H7 (cell line): ENCODE data around the gene ESAM. TPM values are rescaled to one million over a fixed set of nuclear protein-coding genes. Genes with fewer than 3 reads are reported as not detected.

ENCODE experiments used
- DNase-seq: peaks from one replicate; pipeline ENCODE4 v3.0.0; 2012
- H3K27me3 ChIP-seq: 2 replicates; pipeline ENCODE4 v1.6.0; 2011; ENCODE audit warnings: mild to moderate bottlenecking, low read length; ENCODE audit not compliant: control insufficient read depth, insufficient read depth
- H3K36me3 ChIP-seq: replicated peaks from 2 replicates; pipeline ENCODE4 v1.5.1; 2011; ENCODE audit warnings: low read length; ENCODE audit not compliant: control insufficient read depth, insufficient read depth
- H3K4me3 ChIP-seq: 2 replicates; pipeline ENCODE4 v1.5.1; 2011; ENCODE audit warnings: low read depth, mild to moderate bottlenecking, control low read depth, low read length, moderate library complexity; ENCODE audit not compliant: insufficient read depth
- total RNA-seq: library from RNA; depleted of rRNA; stranded (reverse); fragments of >200 nt; shearing (Covaris generic); gene quantifications from 2 replicates; pipeline ENCODE4 v1.2.3, GENCODE V29; 2014

The ESAM gene
- total RNA-seq, 1 experiment from 2014 or later: 0.38 TPM

DNA sequence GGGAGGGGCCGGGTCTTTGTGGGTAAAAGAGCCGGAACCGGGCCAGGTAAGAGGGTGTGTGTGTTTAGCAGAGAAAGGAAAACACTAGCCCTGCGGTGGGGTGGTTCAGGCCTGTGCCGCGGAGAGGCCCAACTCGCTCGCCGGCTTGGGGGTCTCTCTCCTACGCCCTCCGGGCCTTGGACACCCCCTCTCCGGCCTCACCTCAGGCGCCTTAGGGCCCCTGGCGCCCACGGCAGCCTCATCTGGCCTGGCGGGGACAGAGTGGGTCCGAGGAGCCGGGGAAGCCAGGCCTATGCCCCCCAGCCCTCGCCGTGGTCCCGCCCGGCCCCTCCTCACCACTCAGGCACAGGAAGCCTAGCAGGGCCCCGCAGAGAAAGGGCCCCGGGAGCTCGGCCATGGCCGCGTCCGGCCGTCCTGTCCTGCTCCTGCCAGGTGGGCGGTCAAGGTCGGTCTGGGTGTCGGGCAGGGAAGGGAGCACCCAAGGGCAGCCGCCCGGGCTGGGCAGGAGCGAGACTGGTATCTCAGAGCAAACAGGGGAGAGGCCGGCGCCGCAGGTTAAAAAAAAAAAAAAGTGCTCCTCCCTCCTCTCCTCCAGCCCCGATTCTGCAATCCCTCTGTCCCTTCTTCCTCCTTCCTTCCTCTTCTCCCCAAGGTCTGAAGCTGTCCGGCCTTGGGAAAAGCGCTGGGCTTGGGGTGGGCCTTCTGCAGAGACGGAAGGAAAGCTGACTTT lies 10.2 kb downstream of the ESAM start, which contains the start of gene VSIG2:
TSS of gene VSIG2 (minus strand) at position 515 of the 730 bp plus-strand sequence. CDS start at position 397, 118 bp downstream.
- Histone ChIP-seq H3K36me3 (no peaks in the 10 kb centered on the region), H3K4me3 (peak within 1 kb of the TSS; percentile 37), H3K27me3 (peaks cover 99% of the 10 kb centered on the region)
- DNase-seq: peak; percentile 81

GRCh38 chr11:124751391-124751740 lies 10.7 kb downstream of the ESAM start:
- Histone ChIP-seq H3K4me3 (peak overlapping the region; percentile 37; the same call in 1 of the 2 replicates), H3K36me3 (no peaks in the 10 kb centered on the region), H3K27me3 (peaks cover 94% of the 10 kb centered on the region)
- DNase-seq: peak; percentile 66

DNA sequence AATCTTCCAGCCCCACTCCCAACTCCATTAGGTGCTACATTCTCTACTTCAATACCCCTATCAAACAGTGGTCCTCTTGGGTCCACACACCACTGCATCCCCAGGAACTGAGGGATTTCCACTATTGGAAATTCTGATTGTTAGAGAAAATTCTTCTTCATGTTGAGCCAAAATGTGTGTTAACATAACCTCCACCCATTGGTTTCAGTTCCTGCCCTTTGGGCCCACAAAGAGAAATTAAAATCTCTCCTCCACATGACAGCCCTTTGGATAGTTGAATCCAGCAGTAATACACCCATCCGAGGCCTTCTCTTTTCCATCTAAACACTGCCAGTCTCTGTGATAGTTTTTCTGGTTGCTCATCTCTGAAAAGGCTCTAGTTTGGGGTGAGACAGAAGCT lies 12.2 kb downstream of the ESAM start:
- H3K4me3 ChIP-seq: no peak overlapping the region
- peaks cover 95% of the 10 kb centered on the region for H3K27me3 ChIP-seq
- H3K36me3 ChIP-seq: no peaks in the 10 kb centered on the region
- no peak for DNase-seq

DNA sequence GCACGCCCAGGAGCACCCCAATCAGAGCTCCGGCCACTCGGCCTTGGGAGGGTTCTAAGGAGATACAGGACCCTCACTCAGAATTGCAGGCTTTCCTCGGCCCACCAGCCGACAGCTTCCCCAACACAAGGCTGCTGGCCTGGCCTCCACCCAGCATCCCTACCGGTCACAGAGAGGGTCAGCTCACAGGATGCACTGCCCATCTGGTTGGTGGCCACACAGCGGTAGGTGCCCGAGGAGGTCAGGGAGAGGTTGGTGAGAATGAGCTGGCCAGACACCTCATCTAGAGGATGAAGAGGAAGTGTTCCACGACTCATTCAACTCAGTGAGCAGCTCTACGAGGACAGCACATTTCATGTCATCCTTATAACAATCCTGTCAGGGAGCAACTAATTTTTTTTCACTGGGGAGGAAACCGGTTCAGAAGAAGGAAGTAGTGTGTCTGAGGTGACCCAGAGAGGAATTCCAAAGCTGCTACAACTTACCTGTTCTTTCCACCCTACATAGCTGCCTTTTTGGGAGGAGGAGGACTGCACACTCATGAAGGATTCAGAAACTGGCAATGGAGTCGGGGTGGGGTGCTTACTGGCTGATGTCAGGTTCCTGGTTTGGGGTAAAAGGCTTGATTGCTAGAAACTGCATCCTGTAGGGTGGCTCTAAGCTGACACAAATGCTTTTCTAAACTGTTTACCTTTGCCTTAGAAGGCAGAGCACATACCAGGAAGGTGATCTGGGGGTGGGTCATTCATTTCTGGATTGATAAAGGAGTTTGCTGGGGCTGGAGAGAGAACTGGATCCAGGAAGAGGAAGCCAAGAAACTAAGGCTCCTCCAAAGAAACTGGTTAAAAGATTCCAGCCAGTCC lies 13.4 kb downstream of the ESAM start:
- Histone ChIP-seq H3K4me3 (no peak overlapping the region), H3K27me3 (peaks cover 95% of the 10 kb centered on the region), H3K36me3 (no peaks in the 10 kb centered on the region)
- DNase-seq: peak; percentile 22

DNA sequence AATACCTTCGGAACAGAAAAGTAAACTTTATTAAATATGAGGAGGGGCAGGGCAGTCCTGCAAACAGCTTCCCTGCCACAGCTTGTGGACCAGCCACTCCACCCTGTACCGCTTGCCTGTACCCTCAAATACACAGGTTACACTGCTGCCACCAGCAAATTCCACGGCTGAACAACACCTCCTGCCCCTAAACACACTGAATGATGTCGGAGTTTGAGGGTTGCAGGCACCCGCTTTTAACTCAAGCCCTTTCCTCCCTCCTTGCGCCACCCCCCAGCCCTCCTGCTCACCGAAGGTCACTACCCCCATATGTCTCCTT lies 14.0 kb downstream of the ESAM start:
- Histone ChIP-seq H3K4me3 (no peak overlapping the region), H3K36me3 (no peaks in the 10 kb centered on the region), H3K27me3 (peaks cover 95% of the 10 kb centered on the region)
- DNase-seq: peak; percentile 23

DNA sequence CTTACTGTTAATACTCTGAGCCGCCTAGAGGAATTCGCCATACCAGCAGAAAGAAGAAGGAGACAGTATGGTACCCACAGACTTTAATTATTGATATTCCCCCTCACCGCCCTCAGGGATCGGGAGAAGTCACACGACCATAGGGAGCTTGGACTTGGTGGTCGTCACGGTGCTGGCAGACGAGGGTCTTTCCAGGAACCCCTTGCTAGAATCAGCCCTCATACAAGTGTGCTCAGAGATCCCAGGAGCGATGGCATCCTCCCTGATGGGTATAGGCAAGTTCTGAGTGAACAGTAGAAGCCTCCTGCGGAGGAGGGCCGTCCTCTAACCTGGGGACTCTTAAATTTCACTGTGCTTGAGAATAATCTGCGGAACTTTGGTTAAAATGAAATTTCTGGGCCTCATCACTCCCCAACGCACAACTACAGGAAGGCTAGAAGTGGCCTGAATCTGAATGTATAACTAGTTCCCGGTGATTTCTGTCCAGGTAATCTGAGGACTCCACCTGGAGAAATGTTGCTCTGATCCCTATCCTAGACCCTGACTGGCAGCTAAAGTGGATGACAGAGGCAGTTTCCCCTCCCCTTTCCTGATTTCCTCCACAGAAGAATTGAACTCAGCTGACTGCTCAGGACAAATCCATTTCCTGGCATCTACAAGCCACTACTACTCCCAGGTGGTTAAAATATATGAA lies 14.5 kb downstream of the ESAM start:
- DNase-seq: peak; percentile 63
- H3K27me3 ChIP-seq: peaks cover 95% of the 10 kb centered on the region
- H3K4me3 ChIP-seq: peak overlapping the region; percentile 37
- H3K36me3 ChIP-seq: no peaks in the 10 kb centered on the region

GRCh38 chr11:124746621-124747243 lies 15.4 kb downstream of the ESAM start:
- Histone ChIP-seq H3K4me3 (peak overlapping the region; percentile 43), H3K27me3 (peaks cover 95% of the 10 kb centered on the region), H3K36me3 (no peaks in the 10 kb centered on the region)
- DNase-seq: peak; percentile 97

- peak overlapping the region; percentile 43 for H3K4me3 ChIP-seq
- H3K27me3 ChIP-seq: peaks cover 95% of the 10 kb centered on the region
- peak; percentile 87 for DNase-seq
- H3K36me3 ChIP-seq: no peaks in the 10 kb centered on the region
These were observed 16.1 kb downstream of the ESAM start for GRCh38 chr11:124745835-124746620.

- no peaks in the 10 kb centered on the region for H3K36me3 ChIP-seq
- peaks cover 95% of the 10 kb centered on the region for H3K27me3 ChIP-seq
- H3K4me3 ChIP-seq: peak overlapping the region; percentile 43; the same call in 1 of the 2 replicates
- DNase-seq: no peak
These were observed 16.7 kb downstream of the ESAM start for GRCh38 chr11:124745270-124745834.

DNA sequence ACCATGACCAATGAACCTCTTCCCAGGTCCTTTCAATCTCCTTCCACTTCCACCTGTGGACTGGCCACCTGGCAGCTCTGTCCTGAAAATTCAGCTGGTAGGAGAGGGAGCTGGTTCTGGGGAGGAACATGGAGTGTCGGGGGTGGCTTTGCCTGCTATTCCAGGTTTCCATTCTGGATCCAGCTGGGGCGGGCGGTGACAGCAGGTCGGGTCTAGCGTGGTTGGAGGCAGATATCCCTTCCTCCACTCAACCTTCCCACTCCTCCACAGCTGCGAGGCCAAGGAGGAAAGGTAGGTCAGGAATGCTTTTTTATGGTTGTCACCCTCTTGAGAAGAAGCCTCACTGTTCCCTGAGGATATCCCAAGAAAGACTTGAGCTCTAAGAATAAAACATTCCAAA lies 19.0 kb downstream of the ESAM start:
- DNase-seq: no peak
- Histone ChIP-seq H3K36me3 (no peaks in the 10 kb centered on the region), H3K27me3 (peaks cover 91% of the 10 kb centered on the region), H3K4me3 (no peak overlapping the region)

GRCh38 chr11:124742555-124742954 lies 19.5 kb downstream of the ESAM start:
- Histone ChIP-seq H3K27me3 (peaks cover 91% of the 10 kb centered on the region), H3K4me3 (no peak overlapping the region), H3K36me3 (no peaks in the 10 kb centered on the region)
- DNase-seq: no peak

- Histone ChIP-seq H3K36me3 (no peaks in the 10 kb centered on the region), H3K27me3 (peaks cover 89% of the 10 kb centered on the region), H3K4me3 (peak overlapping the region; percentile 47)
- DNase-seq: peak; percentile 69
These were observed 21.7 kb downstream of the ESAM start for GRCh38 chr11:124740277-124740882.
